ENCODE measurements around the gene CD247. TPM values are rescaled to one million over a fixed set of nuclear protein-coding genes. Genes with fewer than 3 reads are reported as not detected.

The CD247 gene
- total RNA-seq, 4 donors from 2014 or later: 0.26 to 2.0 (median 0.52) TPM; not detected in 1

DNA sequence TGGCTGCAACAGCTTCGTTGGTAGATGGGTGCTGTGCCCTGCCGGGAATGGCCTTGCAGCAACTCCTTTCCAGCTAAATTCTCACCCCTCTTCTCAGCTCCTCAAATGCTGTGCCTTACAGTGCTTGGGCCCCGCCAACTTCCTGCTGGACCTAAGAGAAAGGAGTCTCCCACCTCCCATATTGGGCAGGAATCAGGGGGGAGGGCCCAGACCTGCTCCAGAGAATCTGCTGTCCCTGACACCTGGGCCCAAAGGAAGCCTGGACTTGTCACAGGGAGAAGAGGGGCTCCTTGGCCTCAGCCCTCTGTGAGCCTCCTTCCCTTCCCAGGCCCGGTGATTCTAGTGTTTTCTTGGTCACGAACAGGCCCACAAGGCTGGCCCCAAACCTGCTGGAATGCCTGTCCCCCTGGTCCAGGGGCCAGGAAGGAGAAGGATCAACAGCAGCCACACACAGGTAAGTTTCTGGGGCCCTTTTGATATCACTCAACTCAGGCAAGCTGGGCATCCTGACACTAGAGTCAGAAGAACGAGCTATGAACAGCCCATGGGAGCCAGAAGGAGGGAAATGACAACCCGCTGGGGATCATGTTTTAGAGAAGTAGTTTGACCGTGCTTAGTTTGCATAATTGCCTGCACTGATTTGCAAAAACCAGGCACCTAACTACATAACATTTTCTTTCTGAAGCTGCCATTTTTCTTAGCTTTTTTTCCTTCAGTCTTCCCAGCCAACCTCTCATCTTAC lies 86.2 kb downstream of the CD247 start:
- Histone ChIP-seq H3K27ac (replicated peaks in 1 of 4) (no peak overlapping the region), H3K9me3 (no peaks in the 10 kb centered on the region), H3K4me3 (no peak overlapping the region), H3K27me3 (no peaks in the 10 kb centered on the region), H3K4me1 (peaks cover 0 to 12% (median 0%) of the 10 kb centered on the region in 4 donors), H3K36me3 (no peaks in the 10 kb centered on the region)
- 88% methylated on average over 8 of the region's 8 CpGs for WGBS
- TF ChIP-seq EP300 (IDR thresholded peaks at IDR 0.05): no peak
- no peak for TF ChIP-seq POLR2A (IDR thresholded peaks at IDR 0.05; ENCODE audit: low read depth)
- TF ChIP-seq, protein P1, sequence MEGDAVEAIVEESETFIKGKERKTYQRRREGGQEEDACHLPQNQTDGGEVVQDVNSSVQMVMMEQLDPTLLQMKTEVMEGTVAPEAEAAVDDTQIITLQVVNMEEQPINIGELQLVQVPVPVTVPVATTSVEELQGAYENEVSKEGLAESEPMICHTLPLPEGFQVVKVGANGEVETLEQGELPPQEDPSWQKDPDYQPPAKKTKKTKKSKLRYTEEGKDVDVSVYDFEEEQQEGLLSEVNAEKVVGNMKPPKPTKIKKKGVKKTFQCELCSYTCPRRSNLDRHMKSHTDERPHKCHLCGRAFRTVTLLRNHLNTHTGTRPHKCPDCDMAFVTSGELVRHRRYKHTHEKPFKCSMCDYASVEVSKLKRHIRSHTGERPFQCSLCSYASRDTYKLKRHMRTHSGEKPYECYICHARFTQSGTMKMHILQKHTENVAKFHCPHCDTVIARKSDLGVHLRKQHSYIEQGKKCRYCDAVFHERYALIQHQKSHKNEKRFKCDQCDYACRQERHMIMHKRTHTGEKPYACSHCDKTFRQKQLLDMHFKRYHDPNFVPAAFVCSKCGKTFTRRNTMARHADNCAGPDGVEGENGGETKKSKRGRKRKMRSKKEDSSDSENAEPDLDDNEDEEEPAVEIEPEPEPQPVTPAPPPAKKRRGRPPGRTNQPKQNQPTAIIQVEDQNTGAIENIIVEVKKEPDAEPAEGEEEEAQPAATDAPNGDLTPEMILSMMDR (IDR thresholded peaks at IDR 0.05): no peak
- TF ChIP-seq POLR2AphosphoS5 (IDR thresholded peaks at IDR 0.05): no peak
- intact Hi-C loops (cut with DNase I): no loop called here
- no peak for DNase-seq (ENCODE audit: extremely low spot score)

DNA sequence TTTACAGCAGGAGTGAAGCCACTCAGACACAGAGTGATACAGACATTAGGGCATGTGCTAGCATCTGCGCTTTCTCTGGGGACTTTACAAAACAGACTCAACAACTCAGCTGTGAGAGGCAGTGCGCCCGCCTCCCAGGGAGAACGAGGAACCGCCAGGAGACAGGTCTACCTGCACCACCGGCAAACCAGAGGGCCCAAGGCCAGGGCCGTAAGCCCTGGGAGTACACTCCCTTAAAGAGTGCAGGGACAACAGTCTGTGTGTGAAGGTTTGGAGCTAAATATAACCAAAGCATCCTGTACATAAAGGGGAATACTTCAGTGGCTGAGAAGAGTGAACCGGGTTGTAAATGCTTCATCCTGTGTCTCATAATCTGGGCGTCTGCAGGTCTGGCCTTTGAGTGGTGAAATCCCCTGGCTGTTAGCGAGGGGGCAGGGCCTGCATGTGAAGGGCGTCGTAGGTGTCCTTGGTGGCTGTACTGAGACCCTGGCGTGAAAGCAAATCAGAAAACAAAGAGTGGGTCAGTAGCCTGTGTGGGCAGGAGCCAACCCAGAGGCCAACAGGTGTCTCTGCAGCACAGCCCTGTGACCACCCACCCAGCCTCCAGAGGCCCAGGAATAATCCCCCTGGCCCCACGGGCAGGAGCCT lies 86.9 kb downstream of the CD247 start:
- intact Hi-C loops (cut with DNase I): no loop called here
- peaks cover 0 to 12% (median 0%) of the 10 kb centered on the region in 4 donors for H3K4me1 ChIP-seq
- WGBS: 87% methylated on average over 14 of the region's 14 CpGs
- no peak for DNase-seq (ENCODE audit: extremely low spot score)
- no peaks in the 10 kb centered on the region for H3K36me3 ChIP-seq
- H3K27ac ChIP-seq (replicated peaks in 1 of 4): no peak overlapping the region
- H3K4me3 ChIP-seq: no peak overlapping the region
- no peaks in the 10 kb centered on the region for H3K27me3 ChIP-seq
- no peaks in the 10 kb centered on the region for H3K9me3 ChIP-seq
- no peak for TF ChIP-seq POLR2AphosphoS5 (IDR thresholded peaks at IDR 0.05)
- TF ChIP-seq EP300 (IDR thresholded peaks at IDR 0.05): no peak
- TF ChIP-seq, protein P1 (IDR thresholded peaks at IDR 0.05): no peak
- no peak for TF ChIP-seq POLR2A (IDR thresholded peaks at IDR 0.05; ENCODE audit: low read depth)

DNA sequence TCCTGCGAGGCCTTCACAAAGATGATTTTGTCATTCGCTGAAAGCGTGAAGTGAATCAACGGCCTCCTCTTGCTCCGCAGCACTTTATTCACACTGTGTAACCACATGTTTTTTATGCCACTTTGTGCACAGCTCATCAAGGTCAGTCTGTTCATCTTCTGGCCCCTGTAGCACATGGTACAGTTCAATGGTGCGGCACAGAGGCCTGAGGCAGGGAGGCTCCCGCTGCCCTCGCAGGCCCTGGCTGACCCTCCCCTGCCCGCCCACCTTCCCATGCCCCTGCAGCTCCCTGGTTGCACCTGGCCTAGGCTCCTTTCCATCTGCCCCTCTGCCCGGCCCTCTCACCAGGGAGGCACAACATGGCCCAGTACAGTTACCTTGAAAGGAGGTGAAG lies 87.5 kb downstream of the CD247 start:
- TF ChIP-seq, protein P1 (IDR thresholded peaks at IDR 0.05): no peak
- no peak for TF ChIP-seq POLR2AphosphoS5 (IDR thresholded peaks at IDR 0.05)
- TF ChIP-seq EP300 (IDR thresholded peaks at IDR 0.05): no peak
- TF ChIP-seq POLR2A (IDR thresholded peaks at IDR 0.05; ENCODE audit: low read depth): no peak
- Histone ChIP-seq H3K4me3 (no peak overlapping the region), H3K9me3 (no peaks in the 10 kb centered on the region), H3K4me1 (peaks cover 0 to 12% (median 0%) of the 10 kb centered on the region in 4 donors), H3K27me3 (no peaks in the 10 kb centered on the region), H3K36me3 (no peaks in the 10 kb centered on the region), H3K27ac (replicated peaks in 1 of 4) (no peak overlapping the region)
- 93% methylated on average over 10 of the region's 10 CpGs for WGBS
- intact Hi-C loops (cut with DNase I): no loop called here
- no peak for DNase-seq (ENCODE audit: extremely low spot score)

DNA sequence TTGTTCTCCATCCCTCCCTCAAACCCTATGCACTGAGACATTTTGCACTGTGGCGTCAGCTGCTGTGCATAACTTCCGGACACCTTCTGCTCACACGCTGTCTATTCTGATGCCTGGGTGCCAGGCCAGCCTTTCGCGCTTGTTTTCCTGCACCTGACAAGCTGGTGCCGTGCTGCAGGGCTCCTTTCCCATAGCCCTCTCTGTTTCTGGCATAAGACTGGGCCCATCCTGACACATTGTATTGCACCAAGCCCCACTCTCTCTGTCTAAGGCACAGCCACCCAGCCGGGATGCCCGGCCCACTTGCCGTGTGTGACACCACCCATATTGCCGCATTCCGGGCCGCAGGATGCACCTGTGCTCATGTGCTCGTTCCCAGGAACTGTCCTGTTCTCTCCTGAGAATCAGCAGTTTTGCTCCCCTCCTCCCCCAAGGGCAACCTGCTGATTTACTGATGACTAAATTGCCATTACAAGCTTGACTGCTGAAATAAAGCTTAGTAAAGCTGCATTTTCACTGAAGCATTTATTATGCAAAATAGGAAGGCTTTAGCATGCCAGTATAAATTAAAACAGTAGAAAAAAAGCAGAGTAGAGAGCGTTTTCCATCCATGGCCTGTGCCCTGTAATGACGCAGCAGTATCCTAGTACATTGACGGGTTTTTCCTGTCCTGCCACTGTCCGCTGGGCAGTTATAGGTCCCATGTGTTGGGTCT lies 88.0 kb downstream of the CD247 start:
- H3K27me3 ChIP-seq: no peaks in the 10 kb centered on the region
- TF ChIP-seq, protein P1 (IDR thresholded peaks at IDR 0.05): no peak
- TF ChIP-seq POLR2A (IDR thresholded peaks at IDR 0.05; ENCODE audit: low read depth) (no peak), POLR2AphosphoS5 (IDR thresholded peaks at IDR 0.05) (no peak), EP300 (IDR thresholded peaks at IDR 0.05) (no peak)
- DNase-seq (ENCODE audit: extremely low spot score): no peak
- H3K4me3 ChIP-seq: no peak overlapping the region
- H3K4me1 ChIP-seq: peaks cover 0 to 12% (median 0%) of the 10 kb centered on the region in 4 donors
- intact Hi-C loops (cut with DNase I): no loop called here
- 89% methylated on average over 16 of the region's 17 CpGs for WGBS
- H3K36me3 ChIP-seq: peaks cover 0 to 2% (median 0%) of the 10 kb centered on the region in 4 donors
- no peaks in the 10 kb centered on the region for H3K9me3 ChIP-seq
- H3K27ac ChIP-seq (replicated peaks in 1 of 4): no peak overlapping the region
